HEK293 (cell line): ENCODE measurements around the gene C1QL2.
A peak's percentile ranks its signal among the peaks of the same experiment; 100 is the strongest.

Source experiments
- CTCF ChIA-PET: fragments of 350-600 bp; formaldehyde crosslinking; extraction: SDS; loops from one replicate; lab custom pipeline; 2021; ENCODE audit warnings: antibody characterized with exemption; lab: Yijun Ruan, JAX
- POLR2A ChIA-PET: fragments of 300-600 bp; formaldehyde crosslinking; extraction: SDS; loops from one replicate; lab custom pipeline; 2020; ENCODE audit warnings: antibody characterized with exemption, inconsistent platforms; lab: Yijun Ruan, JAX
- H3K27ac ChIP-seq: fragments of 200-500 bp; sonication (Bioruptor generic); 2 replicates; pipeline ENCODE4 v1.5.1; 2014; ENCODE audit warnings: low read depth, low read length, control low read depth, inconsistent platforms; ENCODE audit errors: extremely low read depth
- H3K36me3 ChIP-seq, 2 experiments: fragments of 200-500 bp in 1 of 2; sonication (Bioruptor generic) in 1 of 2; 1 replicate in 1 of 2; 2 replicates in 1 of 2; pipeline ENCODE4 v1.5.1; 2014 to 2017; ENCODE audit warnings: inconsistent platforms in 2 of 2, low read length in 2 of 2; ENCODE audit not compliant: control insufficient read depth in 2 of 2, insufficient read depth in 1 of 2
- H3K4me1 ChIP-seq: fragments of 200-500 bp; sonication (Bioruptor generic); 2 replicates; pipeline ENCODE4 v1.5.1; 2014; ENCODE audit warnings: mild to moderate bottlenecking, low read length, inconsistent platforms; ENCODE audit not compliant: control insufficient read depth, insufficient read depth
- H3K4me3 ChIP-seq: 2 replicates; pipeline ENCODE4 v1.5.1; 2011; ENCODE audit warnings: low read depth, mild to moderate bottlenecking, control low read depth, low read length, moderate library complexity
- H3K9me3 ChIP-seq: fragments of 200-500 bp; sonication (Bioruptor generic); 2 replicates; pipeline ENCODE4 v1.5.1; 2014; ENCODE audit warnings: low read depth, low read length, inconsistent platforms; ENCODE audit not compliant: control insufficient read depth, insufficient read depth
- CTCF ChIP-seq: fragments of 450-650 bp; formaldehyde crosslinking; IDR thresholded peaks from 2 replicates; pipeline ENCODE4 v1.5.1; 2016; ENCODE audit warnings: missing biosample characterization, missing genetic modification characterization
- EGR2 ChIP-seq: fragments of 450-650 bp; formaldehyde crosslinking; IDR thresholded peaks from 2 replicates; pipeline ENCODE4 v1.5.1; 2016; ENCODE audit warnings: low read depth, missing biosample characterization, missing genetic modification characterization
- GLIS2 ChIP-seq: fragments of 450-650 bp; formaldehyde crosslinking; IDR thresholded peaks from 2 replicates; pipeline ENCODE4 v1.5.1; 2016; ENCODE audit warnings: missing biosample characterization, missing genetic modification characterization
- KLF9 ChIP-seq: fragments of 450-650 bp; formaldehyde crosslinking; IDR thresholded peaks from 2 replicates; pipeline ENCODE4 v1.5.1; 2016; ENCODE audit warnings: missing biosample characterization, missing genetic modification characterization, low read depth
- PRDM1 ChIP-seq: fragments of 450-650 bp; formaldehyde crosslinking; IDR thresholded peaks from 2 replicates; pipeline ENCODE4; 2016; ENCODE audit warnings: missing biosample characterization, missing genetic modification characterization
- REPIN1 ChIP-seq: fragments of 450-650 bp; formaldehyde crosslinking; IDR thresholded peaks from 2 replicates; pipeline ENCODE4 v1.5.1; 2017; ENCODE audit warnings: missing biosample characterization, missing genetic modification characterization, low read depth
- SP7 ChIP-seq: fragments of 450-650 bp; formaldehyde crosslinking; IDR thresholded peaks from 2 replicates; pipeline ENCODE4 v1.5.1; 2016; ENCODE audit warnings: missing biosample characterization, missing genetic modification characterization
- TRIM28 ChIP-seq: IDR thresholded peaks from 2 replicates; pipeline ENCODE4 v1.6.1; 2011; ENCODE audit warnings: low read length, control low read depth, borderline replicate concordance
- YY1 ChIP-seq: fragments of 450-650 bp; formaldehyde crosslinking; IDR thresholded peaks from 2 replicates; pipeline ENCODE4 v1.5.1; 2018; ENCODE audit warnings: missing biosample characterization, missing genetic modification characterization
- ZBTB8A ChIP-seq: fragments of 450-650 bp; formaldehyde crosslinking; IDR thresholded peaks from 2 replicates; pipeline ENCODE4 v1.5.1; 2016; ENCODE audit warnings: missing biosample characterization, missing genetic modification characterization
- ZFHX2 ChIP-seq: fragments of 450-650 bp; formaldehyde crosslinking; conservative IDR thresholded peaks from 2 replicates; pipeline ENCODE4 v1.5.1; 2016; ENCODE audit warnings: missing biosample characterization, missing genetic modification characterization
- ZNF24 ChIP-seq: fragments of 450-650 bp; formaldehyde crosslinking; IDR thresholded peaks from 2 replicates; pipeline ENCODE4 v1.5.1; 2016; ENCODE audit warnings: missing biosample characterization, missing genetic modification characterization
- ZNF248 ChIP-seq: fragments of 450-650 bp; formaldehyde crosslinking; IDR thresholded peaks from 2 replicates; pipeline ENCODE4 v1.5.1; 2017; ENCODE audit warnings: missing biosample characterization, missing genetic modification characterization
- ZNF302 ChIP-seq: fragments of 450-650 bp; formaldehyde crosslinking; IDR thresholded peaks from 2 replicates; pipeline ENCODE4 v1.5.1; 2016; ENCODE audit warnings: missing biosample characterization, missing genetic modification characterization, low read depth
- ZNF341 ChIP-seq: fragments of 450-650 bp; formaldehyde crosslinking; IDR thresholded peaks from 2 replicates; pipeline ENCODE4; 2016; ENCODE audit warnings: low read depth, missing biosample characterization, missing genetic modification characterization
- ZNF350 ChIP-seq: fragments of 450-650 bp; formaldehyde crosslinking; IDR thresholded peaks from 2 replicates; pipeline ENCODE4 v1.5.0; 2017; ENCODE audit warnings: missing biosample characterization, mild to moderate bottlenecking, missing genetic modification characterization
- ZNF473 ChIP-seq: fragments of 450-650 bp; formaldehyde crosslinking; IDR thresholded peaks from 2 replicates; pipeline ENCODE4 v1.5.1; 2017; ENCODE audit warnings: missing biosample characterization, missing genetic modification characterization
- ZNF510 ChIP-seq: fragments of 450-650 bp; formaldehyde crosslinking; IDR thresholded peaks from 2 replicates; pipeline ENCODE4 v1.5.1; 2018; ENCODE audit warnings: mild to moderate bottlenecking, missing genetic modification characterization, missing biosample characterization; ENCODE audit not compliant: insufficient replicate concordance
- ZNF513 ChIP-seq: fragments of 450-650 bp; IDR thresholded peaks from 2 replicates; pipeline ENCODE4 v1.5.1; 2018; ENCODE audit warnings: missing biosample characterization, missing genetic modification characterization
- ZNF548 ChIP-seq: fragments of 450-650 bp; formaldehyde crosslinking; IDR thresholded peaks from 2 replicates; pipeline ENCODE4 v1.5.1; 2016; ENCODE audit warnings: missing biosample characterization, missing genetic modification characterization
- ZNF555 ChIP-seq: fragments of 450-650 bp; formaldehyde crosslinking; conservative IDR thresholded peaks from 2 replicates; pipeline ENCODE4 v1.5.1; 2017; ENCODE audit warnings: missing biosample characterization, mild to moderate bottlenecking, missing genetic modification characterization, inconsistent platforms
- ZNF561 ChIP-seq: fragments of 450-650 bp; IDR thresholded peaks from 2 replicates; pipeline ENCODE4 v1.5.1; 2018; ENCODE audit warnings: missing biosample characterization, missing genetic modification characterization, borderline replicate concordance
- ZNF600 ChIP-seq: fragments of 450-650 bp; formaldehyde crosslinking; IDR thresholded peaks from 2 replicates; pipeline ENCODE4 v1.5.1; 2016; ENCODE audit warnings: missing biosample characterization, missing genetic modification characterization
- ZNF624 ChIP-seq: fragments of 450-650 bp; formaldehyde crosslinking; IDR thresholded peaks from 2 replicates; pipeline ENCODE4 v1.5.1; 2017; ENCODE audit warnings: missing biosample characterization, missing genetic modification characterization
- ZNF626 ChIP-seq: fragments of 450-650 bp; sonication (Bioruptor Pico); formaldehyde crosslinking; IDR thresholded peaks from 2 replicates; pipeline ENCODE4 v1.5.1; 2018; ENCODE audit warnings: missing biosample characterization, missing genetic modification characterization, inconsistent platforms
- ZNF660 ChIP-seq: fragments of 450-650 bp; IDR thresholded peaks from 2 replicates; pipeline ENCODE4 v1.5.1; 2018; ENCODE audit warnings: missing biosample characterization, mild to moderate bottlenecking, missing genetic modification characterization
- ZNF692 ChIP-seq: fragments of 450-650 bp; formaldehyde crosslinking; IDR thresholded peaks from 2 replicates; pipeline ENCODE4 v1.5.1; 2016; ENCODE audit warnings: missing biosample characterization, missing genetic modification characterization
- ZNF76 ChIP-seq: fragments of 450-650 bp; formaldehyde crosslinking; IDR thresholded peaks from 2 replicates; pipeline ENCODE4; 2016; ENCODE audit warnings: low read depth, missing biosample characterization, missing genetic modification characterization, borderline replicate concordance
- ZSCAN18 ChIP-seq: fragments of 450-650 bp; formaldehyde crosslinking; IDR thresholded peaks from 2 replicates; pipeline ENCODE4 v1.5.1; 2016; ENCODE audit warnings: missing biosample characterization, missing genetic modification characterization
- TF ChIP-seq, protein P1 (sequence below): fragments of 450-650 bp; formaldehyde crosslinking; IDR thresholded peaks from 2 replicates; pipeline ENCODE4 v1.5.1; 2016; ENCODE audit warnings: missing biosample characterization, missing genetic modification characterization

Gene C1QL2

GRCh38 chr2:119158563-119159347, at the start of gene C1QL2:
Gene C1QL2 (minus strand): TSS chr2:119158751. CDS start chr2:119158269, 482 bp downstream.
- H3K4me3 ChIP-seq = peak within 1 kb of the TSS; percentile 27
- ChIA-PET CTCF (interaction anchor here (0.6 to 0.7 kb wide), 2 partner anchors 12 to 172 kb away, joined by 4 to 5 read pairs; no protein-coding TSS in a partner anchor), POLR2A (no interaction called here)
- H3K9me3 ChIP-seq = no peaks in the 10 kb centered on the region
- H3K36me3 ChIP-seq = no peaks in the 10 kb centered on the region
- no peak within 1 kb of the TSS for H3K27ac ChIP-seq
- no peaks in the 10 kb centered on the region for H3K4me1 ChIP-seq
- TF ChIP-seq PRDM1 = no peak
- TF ChIP-seq ZNF548 = no peak
- no peak for TF ChIP-seq TRIM28
- no peak for TF ChIP-seq ZSCAN18 (tag by site-specific recombination)
- no peak for TF ChIP-seq ZNF626 (tag by site-specific recombination)
- TF ChIP-seq ZNF24 (tag by site-specific recombination) = no peak
- TF ChIP-seq ZNF555 (tag by site-specific recombination) = no peak
- no peak for TF ChIP-seq REPIN1 (tag by site-specific recombination)
- TF ChIP-seq ZNF341 (tag by site-specific recombination) = peak; percentile 35; the same call in 1 of the 2 replicates
- no peak for TF ChIP-seq ZNF302 (tag by site-specific recombination)
- TF ChIP-seq ZNF350 (tag by site-specific recombination) = no peak
- TF ChIP-seq ZNF660 = no peak
- no peak for TF ChIP-seq ZNF513 (tag by site-specific recombination)
- no peak for TF ChIP-seq SP7 (tag by site-specific recombination)
- TF ChIP-seq ZNF561 (tag by site-specific recombination) = no peak
- TF ChIP-seq ZNF692 (tag by site-specific recombination) = 0 out of 2 replicates have a peak, but pooled peaks have one; percentile 43
- peak; percentile 97 for TF ChIP-seq EGR2
- TF ChIP-seq ZNF473 (tag by site-specific recombination) = no peak
- no peak for TF ChIP-seq ZNF510 (tag by site-specific recombination)
- TF ChIP-seq ZNF248 (tag by site-specific recombination) = no peak
- TF ChIP-seq, protein P1, sequence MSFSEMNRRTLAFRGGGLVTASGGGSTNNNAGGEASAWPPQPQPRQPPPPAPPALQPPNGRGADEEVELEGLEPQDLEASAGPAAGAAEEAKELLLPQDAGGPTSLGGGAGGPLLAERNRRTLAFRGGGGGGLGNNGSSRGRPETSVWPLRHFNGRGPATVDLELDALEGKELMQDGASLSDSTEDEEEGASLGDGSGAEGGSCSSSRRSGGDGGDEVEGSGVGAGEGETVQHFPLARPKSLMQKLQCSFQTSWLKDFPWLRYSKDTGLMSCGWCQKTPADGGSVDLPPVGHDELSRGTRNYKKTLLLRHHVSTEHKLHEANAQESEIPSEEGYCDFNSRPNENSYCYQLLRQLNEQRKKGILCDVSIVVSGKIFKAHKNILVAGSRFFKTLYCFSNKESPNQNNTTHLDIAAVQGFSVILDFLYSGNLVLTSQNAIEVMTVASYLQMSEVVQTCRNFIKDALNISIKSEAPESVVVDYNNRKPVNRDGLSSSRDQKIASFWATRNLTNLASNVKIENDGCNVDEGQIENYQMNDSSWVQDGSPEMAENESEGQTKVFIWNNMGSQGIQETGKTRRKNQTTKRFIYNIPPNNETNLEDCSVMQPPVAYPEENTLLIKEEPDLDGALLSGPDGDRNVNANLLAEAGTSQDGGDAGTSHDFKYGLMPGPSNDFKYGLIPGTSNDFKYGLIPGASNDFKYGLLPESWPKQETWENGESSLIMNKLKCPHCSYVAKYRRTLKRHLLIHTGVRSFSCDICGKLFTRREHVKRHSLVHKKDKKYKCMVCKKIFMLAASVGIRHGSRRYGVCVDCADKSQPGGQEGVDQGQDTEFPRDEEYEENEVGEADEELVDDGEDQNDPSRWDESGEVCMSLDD (tag by site-specific recombination) = no peak
- TF ChIP-seq GLIS2 (tag by site-specific recombination) = peak; percentile 71
- TF ChIP-seq CTCF (tag by site-specific recombination) = peak; percentile 93
- peak; percentile 99 for TF ChIP-seq ZFHX2 (tag by site-specific recombination)
- TF ChIP-seq ZNF624 (tag by site-specific recombination) = no peak
- peak; percentile 84 for TF ChIP-seq ZBTB8A (tag by site-specific recombination)
- TF ChIP-seq KLF9 (tag by site-specific recombination) = peak; percentile 74
- TF ChIP-seq ZNF76 (tag by site-specific recombination) = no peak
- TF ChIP-seq YY1 (tag by site-specific recombination) = no peak
- TF ChIP-seq ZNF600 (tag by site-specific recombination) = 0 out of 2 replicates have a peak, but pooled peaks have one; percentile 43
